HepG2 (cell line): ENCODE data around the gene EMC9. TPM values are rescaled to one million over a fixed set of nuclear protein-coding genes. Genes with fewer than 3 reads are reported as not detected.

Source experiments
- AHR ChIP-seq: IDR thresholded peaks from 2 replicates; pipeline ENCODE4 v1.6.1; 2018; ENCODE audit warnings: missing genetic modification reagents, missing compliant biosample characterization
- FOXM1 ChIP-seq: sonication (generic); formaldehyde crosslinking; IDR thresholded peaks from 2 replicates; pipeline ENCODE4 v1.5.0; 2020; ENCODE audit warnings: missing genetic modification reagents
- FOXP1 ChIP-seq, 2 experiments: fragments of 450-650 bp in 1 of 2; IDR thresholded peaks; 2 replicates each; pipeline ENCODE4 v1.6.1; 2017 to 2018; ENCODE audit warnings: antibody characterized with exemption in 1 of 2
- HNRNPL ChIP-seq: fragments of 200-400 bp; formaldehyde crosslinking; IDR thresholded peaks from 2 replicates; pipeline ENCODE4 v1.6.1; 2017; ENCODE audit warnings: mild to moderate bottlenecking, low read depth, low read length
- IKZF1 ChIP-seq: fragments of 450-650 bp; IDR thresholded peaks from 2 replicates; pipeline ENCODE4 v1.7.1; 2016
- KAT7 ChIP-seq: IDR thresholded peaks from 2 replicates; pipeline ENCODE4 v1.6.1; 2018; ENCODE audit warnings: borderline replicate concordance, missing compliant biosample characterization
- KDM3A ChIP-seq: IDR thresholded peaks from 2 replicates; pipeline ENCODE4 v1.6.1; 2018; ENCODE audit warnings: low read depth, missing compliant biosample characterization
- MTERF4 ChIP-seq: sonication (generic); formaldehyde crosslinking; IDR thresholded peaks from 2 replicates; pipeline ENCODE4 v1.8.0; 2023; ENCODE audit warnings: mild to moderate bottlenecking, missing genetic modification reagents
- NFKB2 ChIP-seq: sonication (generic); formaldehyde crosslinking; IDR thresholded peaks from 2 replicates; pipeline ENCODE4 v1.4.0; 2020; ENCODE audit warnings: missing genetic modification reagents, borderline replicate concordance
- NKX3-1 ChIP-seq: sonication (generic); formaldehyde crosslinking; IDR thresholded peaks from 2 replicates; pipeline ENCODE4 v1.5.0; 2020; ENCODE audit warnings: missing genetic modification reagents
- NR2C2 ChIP-seq: sonication (generic); formaldehyde crosslinking; IDR thresholded peaks from 2 replicates; pipeline ENCODE4 v1.4.0; 2020; ENCODE audit warnings: missing genetic modification reagents, mild to moderate bottlenecking, moderate library complexity, borderline replicate concordance
- POLR2AphosphoS5 ChIP-seq: IDR thresholded peaks from 2 replicates; pipeline ENCODE4 v1.6.1; 2012; ENCODE audit warnings: low read depth, low read length
- POLR2G ChIP-seq: fragments of 200-400 bp; formaldehyde crosslinking; IDR thresholded peaks from 2 replicates; pipeline ENCODE4 v1.6.1; 2018; ENCODE audit warnings: mild to moderate bottlenecking, low read depth, low read length, moderate library complexity
- SNAPC2 ChIP-seq: sonication (generic); formaldehyde crosslinking; IDR thresholded peaks from 2 replicates; pipeline ENCODE4 v1.8.1; 2022; ENCODE audit warnings: mild to moderate bottlenecking, missing genetic modification reagents
- STAT5B ChIP-seq: sonication (generic); formaldehyde crosslinking; IDR thresholded peaks from 2 replicates; pipeline ENCODE4 v1.4.0; 2020; ENCODE audit warnings: missing genetic modification reagents
- TAF1 ChIP-seq: sonication (generic); formaldehyde crosslinking; IDR thresholded peaks from 2 replicates; pipeline ENCODE4 v1.4.0; 2020; ENCODE audit warnings: missing genetic modification reagents
- TAF15 ChIP-seq: fragments of 200-400 bp; formaldehyde crosslinking; IDR thresholded peaks from one replicate; pipeline ENCODE4 v1.6.1; 2018; ENCODE audit warnings: mild to moderate bottlenecking, low read depth, low read length; ENCODE audit not compliant: poor library complexity, severe bottlenecking
- YEATS4 ChIP-seq: sonication (generic); formaldehyde crosslinking; IDR thresholded peaks from 2 replicates; pipeline ENCODE4 v1.4.0; 2020; ENCODE audit warnings: missing genetic modification reagents, borderline replicate concordance
- ZC3H4 ChIP-seq: sonication (generic); formaldehyde crosslinking; IDR thresholded peaks from 2 replicates; pipeline ENCODE4 v1.4.0; 2020; ENCODE audit warnings: missing genetic modification reagents, borderline replicate concordance
- ZFP62 ChIP-seq: sonication (generic); formaldehyde crosslinking; IDR thresholded peaks from 2 replicates; pipeline ENCODE4 v1.4.0; 2020; ENCODE audit warnings: missing genetic modification reagents
- ZMYM3 ChIP-seq: sonication (generic); formaldehyde crosslinking; IDR thresholded peaks from 2 replicates; pipeline ENCODE4 v1.5.1; 2020; ENCODE audit warnings: mild to moderate bottlenecking, missing genetic modification reagents
- ZNF225 ChIP-seq: sonication (generic); formaldehyde crosslinking; IDR thresholded peaks from 2 replicates; pipeline ENCODE4 v1.4.0; 2020; ENCODE audit warnings: mild to moderate bottlenecking, missing genetic modification reagents
- ZNF263 ChIP-seq: sonication (generic); formaldehyde crosslinking; IDR thresholded peaks from 2 replicates; pipeline ENCODE4 v1.4.0; 2020; ENCODE audit warnings: missing genetic modification reagents
- ZNF274 ChIP-seq: sonication (generic); formaldehyde crosslinking; IDR thresholded peaks from 2 replicates; pipeline ENCODE4 v1.5.1; 2020; ENCODE audit warnings: mild to moderate bottlenecking, missing genetic modification reagents
- ZNF512 ChIP-seq: sonication (generic); formaldehyde crosslinking; IDR thresholded peaks from 2 replicates; pipeline ENCODE4 v1.4.0; 2020; ENCODE audit warnings: mild to moderate bottlenecking, missing genetic modification reagents
- ZNF773 ChIP-seq: sonication (generic); formaldehyde crosslinking; IDR thresholded peaks from 2 replicates; pipeline ENCODE4 v1.4.0; 2020; ENCODE audit warnings: missing genetic modification reagents, borderline replicate concordance
- polyA plus RNA-seq, 8 experiments: library from polyadenylated mRNA; depleted of rRNA in 3 of 8; stranded (reverse) in 7 of 8; unstranded in 1 of 8; fragments of >200 nt; fragmentation: Illumina TruSeq in 4 of 8; extraction: Trizol in 4 of 8; gene quantifications; 2 replicates each; pipeline versions ENCODE4 v1.2.1 to v1.2.3, GENCODE V29; 2011 to 2016; ENCODE audit warnings: low read depth in 4 of 8, missing spikeins in 1 of 8, mixed read lengths in 1 of 8; ENCODE audit not compliant: insufficient read depth in 1 of 8
- total RNA-seq, 5 experiments: library from RNA; depleted of rRNA; stranded (reverse); fragments of >200 nt; fragmentation: Illumina TruSeq; extraction: Trizol; gene quantifications; 2 replicates each; pipeline ENCODE4 v1.2.3, GENCODE V29; 2016; ENCODE audit warnings: low read depth in 1 of 5
- TF ChIP-seq, protein P1 (sequence below): sonication (generic); formaldehyde crosslinking; IDR thresholded peaks from 2 replicates; pipeline ENCODE4 v1.4.0; 2020; ENCODE audit warnings: mild to moderate bottlenecking, missing genetic modification reagents
- TF ChIP-seq, protein P2 (sequence below): sonication (generic); formaldehyde crosslinking; IDR thresholded peaks from 2 replicates; pipeline ENCODE4 v1.8.1; 2023; ENCODE audit warnings: mild to moderate bottlenecking, inconsistent platforms, moderate library complexity, missing genetic modification reagents, borderline replicate concordance

The EMC9 gene
- total and polyA plus RNA-seq, 2 of the 13 experiments (the other 11 are each of a cell fraction or from before 2014, with no cell fraction given) = 60.5 to 78.7 TPM

DNA sequence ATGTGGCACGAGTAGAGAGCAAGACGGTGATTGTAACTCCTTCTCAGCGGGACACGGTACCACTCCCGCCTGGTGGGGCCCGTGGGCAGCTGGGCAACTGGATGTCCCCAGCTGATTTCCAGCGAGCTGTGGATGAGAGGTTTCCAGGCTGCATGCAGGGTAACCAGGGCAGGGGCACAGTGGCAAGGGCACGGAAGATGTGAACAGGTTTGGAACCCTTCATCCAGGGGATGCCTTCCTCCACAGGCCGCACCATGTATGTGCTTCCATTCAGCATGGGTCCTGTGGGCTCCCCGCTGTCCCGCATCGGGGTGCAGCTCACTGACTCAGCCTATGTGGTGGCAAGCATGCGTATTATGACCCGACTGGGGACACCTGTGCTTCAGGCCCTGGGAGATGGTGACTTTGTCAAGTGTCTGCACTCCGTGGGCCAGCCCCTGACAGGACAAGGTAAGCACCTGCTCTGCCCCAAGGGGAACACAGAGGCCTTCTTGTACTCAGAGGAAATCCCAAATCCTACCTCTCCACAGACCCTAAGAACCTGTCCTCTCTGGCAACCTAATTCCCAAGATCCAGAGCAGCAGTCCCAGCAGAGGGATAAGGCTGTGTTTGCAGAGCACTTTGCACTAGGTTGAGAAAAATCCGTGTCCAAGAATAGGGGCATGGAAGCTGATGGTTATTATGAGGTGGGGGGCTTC lies 43.0 kb downstream of the EMC9 start (continued):
- TF ChIP-seq NR2C2 (CRISPR knock-in tag) = no peak
- no peak for TF ChIP-seq TAF1 (CRISPR knock-in tag)
- no peak for TF ChIP-seq FOXP1 (IDR thresholded peaks at IDR 0.05)
- no peak for TF ChIP-seq FOXP1 (CRISPR knock-in tag; IDR thresholded peaks at IDR 0.05)
- no peak for TF ChIP-seq IKZF1
- TF ChIP-seq, protein P1, sequence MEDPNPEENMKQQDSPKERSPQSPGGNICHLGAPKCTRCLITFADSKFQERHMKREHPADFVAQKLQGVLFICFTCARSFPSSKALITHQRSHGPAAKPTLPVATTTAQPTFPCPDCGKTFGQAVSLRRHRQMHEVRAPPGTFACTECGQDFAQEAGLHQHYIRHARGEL = no peak
- TF ChIP-seq ZC3H4 (CRISPR knock-in tag) = 0 out of 2 replicates have a peak, but pooled peaks have one; percentile 59
- no peak for TF ChIP-seq ZNF274 (CRISPR knock-in tag)
- TF ChIP-seq ZNF263 (CRISPR knock-in tag) = peak; percentile 43; the same call in 1 of the 2 replicates
- TF ChIP-seq ZNF512 (CRISPR knock-in tag) = no peak
- 0 out of 2 replicates have a peak, but pooled peaks have one; percentile 14 for TF ChIP-seq ZMYM3
- 0 out of 2 replicates have a peak, but pooled peaks have one; percentile 34 for TF ChIP-seq NKX3-1 (CRISPR knock-in tag)
- TF ChIP-seq HNRNPL = no peak
- no peak for TF ChIP-seq AHR (CRISPR knock-in tag)
- peak; percentile 9; the same call in 1 of the 2 replicates for TF ChIP-seq POLR2AphosphoS5
- peak; percentile 62; the same call in 1 of the 2 replicates for TF ChIP-seq NFKB2 (CRISPR knock-in tag)
- peak; percentile 74 for TF ChIP-seq TAF15
- TF ChIP-seq, protein P2, sequence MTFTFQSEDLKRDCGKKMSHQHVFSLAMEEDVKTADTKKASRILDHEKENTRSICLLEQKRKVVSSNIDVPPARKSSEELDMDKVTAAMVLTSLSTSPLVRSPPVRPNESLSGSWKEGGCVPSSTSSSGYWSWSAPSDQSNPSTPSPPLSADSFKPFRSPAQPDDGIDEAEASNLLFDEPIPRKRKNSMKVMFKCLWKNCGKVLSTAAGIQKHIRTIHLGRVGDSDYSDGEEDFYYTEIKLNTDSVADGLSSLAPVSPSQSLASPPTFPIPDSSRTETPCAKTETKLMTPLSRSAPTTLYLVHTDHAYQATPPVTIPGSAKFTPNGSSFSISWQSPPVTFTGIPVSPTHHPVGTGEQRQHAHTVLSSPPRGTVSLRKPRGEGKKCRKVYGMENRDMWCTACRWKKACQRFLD (CRISPR knock-in tag) = 0 out of 2 replicates have a peak, but pooled peaks have one; percentile 28
- no peak for TF ChIP-seq KAT7 (CRISPR knock-in tag)
- TF ChIP-seq KDM3A = 0 out of 2 replicates have a peak, but pooled peaks have one; percentile 8
- TF ChIP-seq FOXM1 (CRISPR knock-in tag) = 0 out of 2 replicates have a peak, but pooled peaks have one; percentile 60
- TF ChIP-seq STAT5B (CRISPR knock-in tag) = no peak
- TF ChIP-seq ZFP62 (CRISPR knock-in tag) = 0 out of 2 replicates have a peak, but pooled peaks have one; percentile 52
- TF ChIP-seq POLR2G = peak; percentile 22
- peak; percentile 59; the same call in 1 of the 2 replicates for TF ChIP-seq YEATS4 (CRISPR knock-in tag)
- TF ChIP-seq ZNF773 = 0 out of 2 replicates have a peak, but pooled peaks have one; percentile 32
- no peak for TF ChIP-seq SNAPC2 (CRISPR knock-in tag)
- peak; percentile 92 for TF ChIP-seq ZNF225 (CRISPR knock-in tag)
- TF ChIP-seq MTERF4 (CRISPR knock-in tag) = no peak
